ENCODE measurements around the gene BANK1.

- TF ChIP-seq POLR2A (IDR thresholded peaks at IDR 0.05) (no peak), CTCF (IDR thresholded peaks at IDR 0.05) (no peak)
These were observed 180.1 kb downstream of the BANK1 start for GRCh38 chr4:101970547-101971155.
